ENCODE data around the gene GNB1L.

The GNB1L gene

GRCh38 chr22:19756288-19757128 is 98.2 kb downstream of the GNB1L start:
- TF ChIP-seq, protein P1, sequence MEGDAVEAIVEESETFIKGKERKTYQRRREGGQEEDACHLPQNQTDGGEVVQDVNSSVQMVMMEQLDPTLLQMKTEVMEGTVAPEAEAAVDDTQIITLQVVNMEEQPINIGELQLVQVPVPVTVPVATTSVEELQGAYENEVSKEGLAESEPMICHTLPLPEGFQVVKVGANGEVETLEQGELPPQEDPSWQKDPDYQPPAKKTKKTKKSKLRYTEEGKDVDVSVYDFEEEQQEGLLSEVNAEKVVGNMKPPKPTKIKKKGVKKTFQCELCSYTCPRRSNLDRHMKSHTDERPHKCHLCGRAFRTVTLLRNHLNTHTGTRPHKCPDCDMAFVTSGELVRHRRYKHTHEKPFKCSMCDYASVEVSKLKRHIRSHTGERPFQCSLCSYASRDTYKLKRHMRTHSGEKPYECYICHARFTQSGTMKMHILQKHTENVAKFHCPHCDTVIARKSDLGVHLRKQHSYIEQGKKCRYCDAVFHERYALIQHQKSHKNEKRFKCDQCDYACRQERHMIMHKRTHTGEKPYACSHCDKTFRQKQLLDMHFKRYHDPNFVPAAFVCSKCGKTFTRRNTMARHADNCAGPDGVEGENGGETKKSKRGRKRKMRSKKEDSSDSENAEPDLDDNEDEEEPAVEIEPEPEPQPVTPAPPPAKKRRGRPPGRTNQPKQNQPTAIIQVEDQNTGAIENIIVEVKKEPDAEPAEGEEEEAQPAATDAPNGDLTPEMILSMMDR (IDR thresholded peaks at IDR 0.05; ENCODE audit: low read depth, low read length) = peak; percentile 50
- no peak overlapping the region for H3K4me3 ChIP-seq (replicated peaks in 1 of 2; ENCODE audit: low read depth in 2 of 2, low read length in 2 of 2)
- peak; percentile 23 to 27 for DNase-seq (ENCODE audit: low read depth in 2 of 2)

- no peak overlapping the region for H3K4me3 ChIP-seq (replicated peaks in 1 of 2; ENCODE audit: low read depth in 2 of 2, low read length in 2 of 2)
- DNase-seq (ENCODE audit: low read depth in 2 of 2) = no peak
- TF ChIP-seq, protein P1 (IDR thresholded peaks at IDR 0.05; ENCODE audit: low read depth, low read length) = no peak
Observed at GRCh38 chr22:19755722-19756287, 98.9 kb downstream of the GNB1L start.

GRCh38 chr22:19755145-19755710 is 99.4 kb downstream of the GNB1L start:
- H3K4me3 ChIP-seq (replicated peaks in 1 of 2; ENCODE audit: low read depth in 2 of 2, low read length in 2 of 2) = no peak overlapping the region
- TF ChIP-seq, protein P1 (IDR thresholded peaks at IDR 0.05; ENCODE audit: low read depth, low read length) = no peak
- no peak for DNase-seq (ENCODE audit: low read depth in 2 of 2)

- TF ChIP-seq, protein P1 (IDR thresholded peaks at IDR 0.05; ENCODE audit: low read depth, low read length) = no peak
- no peak for DNase-seq (ENCODE audit: low read depth in 2 of 2)
- H3K4me3 ChIP-seq (replicated peaks in 1 of 2; ENCODE audit: low read depth in 2 of 2, low read length in 2 of 2) = no peak overlapping the region
Observed at GRCh38 chr22:19754701-19755144, 100.0 kb downstream of the GNB1L start.

- no peak for DNase-seq (ENCODE audit: low read depth in 2 of 2)
- no peak overlapping the region for H3K4me3 ChIP-seq (replicated peaks in 1 of 2; ENCODE audit: low read depth in 2 of 2, low read length in 2 of 2)
- TF ChIP-seq, protein P1 (IDR thresholded peaks at IDR 0.05; ENCODE audit: low read depth, low read length) = no peak
Observed at GRCh38 chr22:19753996-19754700, 100.5 kb downstream of the GNB1L start.

DNA sequence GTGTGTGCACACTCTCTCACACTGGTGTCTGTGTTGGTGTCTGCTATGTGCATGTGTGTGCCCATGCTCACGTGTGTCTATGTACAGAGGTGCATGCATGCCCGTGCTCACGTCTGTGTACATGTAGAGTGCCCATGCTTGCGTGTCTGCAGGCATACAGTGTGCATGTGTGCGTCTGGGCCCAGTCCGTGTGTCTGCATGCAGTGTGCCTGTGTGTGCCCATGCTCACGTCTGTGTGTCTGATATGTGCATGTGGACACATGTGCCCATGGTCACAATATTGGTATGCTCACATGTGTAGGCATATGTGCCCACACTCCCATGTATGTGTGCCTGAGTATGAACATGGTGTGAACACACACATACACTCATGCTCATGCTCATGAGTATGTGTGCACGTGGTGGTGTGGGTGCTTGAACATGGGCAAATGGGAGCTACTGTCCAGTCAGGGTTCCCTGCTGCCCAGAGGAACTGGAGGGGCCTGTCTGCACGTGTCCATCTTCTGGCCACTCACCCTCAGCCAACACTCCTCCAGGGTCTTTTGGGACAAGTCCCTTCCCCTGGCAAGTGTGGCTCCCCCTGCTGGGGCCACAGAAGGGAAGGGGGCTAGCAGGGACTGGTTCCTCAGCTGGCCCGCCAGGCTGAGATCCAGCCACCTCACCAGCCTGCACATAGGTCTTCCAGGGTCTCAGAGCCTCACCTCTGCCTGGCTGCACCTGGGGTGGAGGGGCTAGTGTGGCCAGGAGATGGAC is 101.4 kb downstream of the GNB1L start:
- no peak overlapping the region for H3K4me3 ChIP-seq (replicated peaks in 1 of 2; ENCODE audit: low read depth in 2 of 2, low read length in 2 of 2)
- DNase-seq (ENCODE audit: low read depth in 2 of 2) = no peak
- TF ChIP-seq, protein P1 (IDR thresholded peaks at IDR 0.05; ENCODE audit: low read depth, low read length) = no peak

Data from cardiac fibroblast (primary cell).